ENCODE data around the gene RAPGEF5. TPM values are rescaled to one million over a fixed set of nuclear protein-coding genes. Genes with fewer than 3 reads are reported as not detected.

The RAPGEF5 gene
- total RNA-seq, 2 donors from 2014 or later, result 66.5 to 70.8 TPM

DNA sequence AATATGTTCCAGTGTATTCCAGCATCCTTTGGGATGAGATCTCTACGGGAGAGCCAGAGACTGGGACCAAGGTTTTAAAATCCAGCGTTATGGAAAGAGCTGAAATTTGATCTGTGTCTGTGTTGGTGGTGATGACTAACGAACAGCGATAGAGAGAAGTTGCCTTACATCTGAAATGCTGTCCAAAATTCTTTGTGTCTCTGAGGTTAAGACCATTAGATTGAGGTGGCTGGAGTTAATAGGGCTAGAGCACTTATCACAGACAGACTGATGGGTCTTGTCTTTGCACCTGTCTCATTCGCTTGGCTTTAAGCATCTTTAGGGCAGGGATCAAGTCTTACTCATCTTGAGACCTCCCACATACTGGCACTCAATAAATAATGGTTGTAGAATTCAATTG is 41.0 kb upstream of the RAPGEF5 start:
- no peak overlapping the region for H3K4me3 ChIP-seq

DNA sequence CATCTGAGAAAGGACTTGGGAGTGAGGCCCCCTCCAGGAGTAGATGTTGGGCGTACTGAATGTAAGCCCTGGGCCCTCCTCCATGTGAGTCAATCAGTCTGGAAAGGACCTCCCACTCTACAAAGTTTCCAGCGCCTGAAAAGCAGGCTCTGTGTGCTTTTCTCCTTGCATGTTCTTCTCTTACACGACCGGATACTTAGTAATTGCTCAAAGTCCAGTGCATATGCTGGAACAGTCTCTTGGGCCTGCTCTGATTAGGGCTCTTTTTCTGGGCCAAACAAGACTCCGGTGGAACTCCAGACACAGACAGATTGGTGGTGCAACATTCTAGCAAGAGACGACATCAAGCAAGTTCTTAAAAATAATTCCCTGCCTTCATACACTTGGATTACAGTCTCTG is 38.3 kb upstream of the RAPGEF5 start:
- Histone ChIP-seq H3K27ac (no peak overlapping the region), H3K4me1 (ENCODE audit: control insufficient read depth in 1 of 2, low read depth in 2 of 2) (no peaks in the 10 kb centered on the region), H3K27me3 (replicated peaks; ENCODE audit: insufficient read depth) (no peaks in the 10 kb centered on the region), H3K36me3 (no peaks in the 10 kb centered on the region), H3K9me3 (no peaks in the 10 kb centered on the region), H3K4me3 (no peak overlapping the region)
- ATAC-seq (ENCODE audit: insufficient number of reproducible peaks, low FRiP score, low read depth), result no peak
- no peak for DNase-seq (ENCODE audit: low spot score)
- TF ChIP-seq, protein P1, sequence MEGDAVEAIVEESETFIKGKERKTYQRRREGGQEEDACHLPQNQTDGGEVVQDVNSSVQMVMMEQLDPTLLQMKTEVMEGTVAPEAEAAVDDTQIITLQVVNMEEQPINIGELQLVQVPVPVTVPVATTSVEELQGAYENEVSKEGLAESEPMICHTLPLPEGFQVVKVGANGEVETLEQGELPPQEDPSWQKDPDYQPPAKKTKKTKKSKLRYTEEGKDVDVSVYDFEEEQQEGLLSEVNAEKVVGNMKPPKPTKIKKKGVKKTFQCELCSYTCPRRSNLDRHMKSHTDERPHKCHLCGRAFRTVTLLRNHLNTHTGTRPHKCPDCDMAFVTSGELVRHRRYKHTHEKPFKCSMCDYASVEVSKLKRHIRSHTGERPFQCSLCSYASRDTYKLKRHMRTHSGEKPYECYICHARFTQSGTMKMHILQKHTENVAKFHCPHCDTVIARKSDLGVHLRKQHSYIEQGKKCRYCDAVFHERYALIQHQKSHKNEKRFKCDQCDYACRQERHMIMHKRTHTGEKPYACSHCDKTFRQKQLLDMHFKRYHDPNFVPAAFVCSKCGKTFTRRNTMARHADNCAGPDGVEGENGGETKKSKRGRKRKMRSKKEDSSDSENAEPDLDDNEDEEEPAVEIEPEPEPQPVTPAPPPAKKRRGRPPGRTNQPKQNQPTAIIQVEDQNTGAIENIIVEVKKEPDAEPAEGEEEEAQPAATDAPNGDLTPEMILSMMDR (IDR thresholded peaks at IDR 0.05), result no peak

More for the DNA sequence above, 41.0 kb upstream of the RAPGEF5 start:
- no peaks in the 10 kb centered on the region for H3K36me3 ChIP-seq
- H3K27ac ChIP-seq, result no peak overlapping the region
- H3K9me3 ChIP-seq, result no peaks in the 10 kb centered on the region
- TF ChIP-seq, protein P1 (IDR thresholded peaks at IDR 0.05), result no peak
- no peaks in the 10 kb centered on the region for H3K27me3 ChIP-seq (replicated peaks; ENCODE audit: insufficient read depth)
- peaks cover 0 to 12% of the 10 kb centered on the region in 2 donors for H3K4me1 ChIP-seq (ENCODE audit: control insufficient read depth in 1 of 2, low read depth in 2 of 2)
- no peak for ATAC-seq (ENCODE audit: insufficient number of reproducible peaks, low FRiP score, low read depth)
- DNase-seq (ENCODE audit: low spot score), result no peak

DNA sequence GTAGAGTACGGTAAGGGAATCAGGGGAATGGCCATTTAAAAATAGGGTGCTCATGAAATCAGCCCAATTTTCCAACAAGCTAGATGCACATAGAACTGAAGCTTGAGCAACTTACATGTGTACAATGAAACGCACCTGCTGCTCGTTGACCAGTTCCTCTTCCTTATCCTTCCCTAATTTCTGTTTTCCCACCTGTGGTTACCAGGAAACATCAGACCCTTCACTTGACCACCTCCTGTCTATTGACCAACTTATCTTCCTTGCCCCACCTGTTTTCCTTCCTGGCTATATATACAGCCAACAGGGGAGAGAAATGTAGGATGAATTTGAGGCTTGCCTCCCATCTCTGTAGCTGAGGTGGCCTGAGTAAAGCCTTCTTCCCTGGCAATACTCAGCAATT is 37.8 kb upstream of the RAPGEF5 start:
- ATAC-seq (ENCODE audit: insufficient number of reproducible peaks, low FRiP score, low read depth) (no peak), DNase-seq (ENCODE audit: low spot score) (no peak)
- TF ChIP-seq, protein P1 (IDR thresholded peaks at IDR 0.05), result no peak
- H3K27me3 ChIP-seq (replicated peaks; ENCODE audit: insufficient read depth), result no peaks in the 10 kb centered on the region
- no peak overlapping the region for H3K27ac ChIP-seq
- no peak overlapping the region for H3K4me3 ChIP-seq
- no peaks in the 10 kb centered on the region for H3K9me3 ChIP-seq
- no peaks in the 10 kb centered on the region for H3K4me1 ChIP-seq (ENCODE audit: control insufficient read depth in 1 of 2, low read depth in 2 of 2)
- H3K36me3 ChIP-seq, result no peaks in the 10 kb centered on the region

DNA sequence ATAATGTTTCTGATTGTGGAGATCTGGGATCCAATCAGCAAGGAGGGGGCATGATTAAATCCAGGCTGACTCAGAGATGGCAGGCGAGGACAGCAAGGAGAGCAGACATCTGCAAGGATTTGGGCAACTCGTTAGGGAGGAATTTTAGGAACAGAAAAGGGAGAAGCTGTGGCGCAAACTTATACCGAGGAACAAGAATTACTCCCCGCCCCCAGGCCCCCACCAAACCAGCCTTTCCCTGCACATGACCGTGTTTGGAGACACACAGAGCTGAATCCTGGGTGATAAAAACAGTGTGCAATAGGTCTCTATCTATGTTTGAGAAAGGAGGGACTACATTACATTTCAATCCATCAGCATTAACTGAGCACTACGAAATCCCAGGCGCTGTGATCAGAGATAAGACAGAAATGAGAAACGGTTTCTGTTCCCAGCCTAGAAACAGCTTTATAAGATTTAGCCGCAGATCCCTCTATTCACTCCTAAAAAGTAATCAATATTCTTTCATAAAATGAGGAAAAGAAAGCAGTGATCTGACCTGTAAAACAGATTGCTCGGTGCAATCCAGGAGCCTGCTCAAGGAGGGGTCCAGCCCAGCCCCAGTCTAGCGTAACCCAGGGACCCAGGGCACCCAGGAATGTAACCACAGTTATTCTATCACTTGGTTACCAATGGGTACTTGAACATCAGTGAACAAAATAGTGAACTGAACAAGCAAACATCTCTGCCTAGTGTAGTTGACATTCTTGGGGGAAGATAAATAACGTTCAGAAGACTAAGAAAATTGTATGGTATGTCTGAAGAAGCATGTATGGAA is 37.2 kb upstream of the RAPGEF5 start:
- Histone ChIP-seq H3K9me3 (no peaks in the 10 kb centered on the region), H3K27ac (no peak overlapping the region), H3K4me1 (ENCODE audit: control insufficient read depth in 1 of 2, low read depth in 2 of 2) (no peaks in the 10 kb centered on the region), H3K27me3 (replicated peaks; ENCODE audit: insufficient read depth) (no peaks in the 10 kb centered on the region), H3K36me3 (no peaks in the 10 kb centered on the region), H3K4me3 (no peak overlapping the region)
- DNase-seq (ENCODE audit: low spot score) (no peak), ATAC-seq (ENCODE audit: insufficient number of reproducible peaks, low FRiP score, low read depth) (no peak)
- TF ChIP-seq, protein P1 (IDR thresholded peaks at IDR 0.05), result no peak

GRCh38 chr7:22390516-22390915 is 33.6 kb upstream of the RAPGEF5 start:
- TF ChIP-seq, protein P1 (IDR thresholded peaks at IDR 0.05), result no peak
- H3K4me3 ChIP-seq, result no peak overlapping the region
- H3K27me3 ChIP-seq (replicated peaks; ENCODE audit: insufficient read depth), result no peaks in the 10 kb centered on the region
- no peak overlapping the region for H3K27ac ChIP-seq
- H3K36me3 ChIP-seq, result no peaks in the 10 kb centered on the region
- H3K9me3 ChIP-seq, result no peaks in the 10 kb centered on the region
- H3K4me1 ChIP-seq (ENCODE audit: control insufficient read depth in 1 of 2, low read depth in 2 of 2), result peaks cover 0 to 11% of the 10 kb centered on the region in 2 donors
- DNase-seq (ENCODE audit: low spot score), result no peak
- no peak for ATAC-seq (ENCODE audit: insufficient number of reproducible peaks, low FRiP score, low read depth)
